Testis (tissue), 3 donors: ENCODE results near the gene NOX3. TPM values are rescaled to one million over a fixed set of nuclear protein-coding genes. Genes with fewer than 3 reads are reported as not detected.
"Not testable (repeated sequence)": the region's sequence is repeated elsewhere in the genome, so short reads cannot be mapped to it uniquely, and the experiment has no call there.

ENCODE experiments used
- DNase-seq: peaks from one replicate; pipeline ENCODE4 v3.0.0-alpha.2; 2019
- H3K27ac ChIP-seq, 2 donors: fragments of 200-600 bp; sonication (generic); one replicate each; pipeline ENCODE4 v1.5.1; 2019
- H3K27me3 ChIP-seq: fragments of 200-600 bp; sonication (generic); one replicate; pipeline ENCODE4 v1.5.1; 2019
- H3K36me3 ChIP-seq: fragments of 200-600 bp; sonication (generic); one replicate; pipeline ENCODE4 v1.5.1; 2017; ENCODE audit warnings: low read depth; ENCODE audit errors: missing control alignments
- H3K4me1 ChIP-seq: fragments of 200-600 bp; sonication (generic); one replicate; pipeline ENCODE4 v1.5.1; 2019
- H3K4me3 ChIP-seq, 2 donors: fragments of 200-600 bp; sonication (generic); one replicate each; pipeline ENCODE4 v1.5.1; 2017 to 2019
- H3K9me3 ChIP-seq: fragments of 200-600 bp; sonication (generic); one replicate; pipeline ENCODE4 v1.5.1; 2017
- POLR2A ChIP-seq: fragments of 450-650 bp; IDR thresholded peaks from one replicate; pipeline ENCODE4 v1.6.1; 2017; ENCODE audit warnings: antibody characterized with exemption, mild to moderate bottlenecking, moderate library complexity
- WGBS, 2 donors: methylation state at CpG; one replicate each; pipeline ENCODE4 v1.1.5; 2018; 5-methylcytosine and 5-hydroxymethylcytosine counted together
- intact Hi-C: fragments of 100-400 bp; cut with DNase I; formaldehyde crosslinking; loops from one replicate; pipeline ENCODE4 v1.15.1; 2023; ENCODE audit warnings: low total_unique reads
- polyA plus RNA-seq: library from polyadenylated mRNA; stranded (reverse); fragments of 350-450 nt; fragmentation: Illumina TruSeq; extraction: RNeasy Lipid Tissue Mini Kit (QIAGEN cat#74804); gene quantifications from one replicate; pipeline ENCODE4 v1.2.3, GENCODE V29; 2014; ENCODE audit warnings: low read depth, low replicate concordance; ENCODE audit not compliant: insufficient read depth
- total RNA-seq, 2 donors: library from RNA; depleted of rRNA; stranded (reverse); fragments of >200 nt; gene quantifications; one replicate each; pipeline ENCODE4 v1.2.3, GENCODE V29; 2016
- TF ChIP-seq, protein P1 (sequence below), 3 experiments: fragments of 450-650 bp in 2 of 3; fragments of 200-600 bp in 1 of 3; sonication (generic) in 1 of 3; IDR thresholded peaks; one replicate each; pipeline ENCODE4 v1.5.1; 2016 to 2019; ENCODE audit warnings: antibody characterized with exemption in 3 of 3, mild to moderate bottlenecking in 2 of 3, moderate library complexity in 1 of 3

Gene NOX3
- total and polyA plus RNA-seq, 3 donors from 2014 or later, result not detected

DNA sequence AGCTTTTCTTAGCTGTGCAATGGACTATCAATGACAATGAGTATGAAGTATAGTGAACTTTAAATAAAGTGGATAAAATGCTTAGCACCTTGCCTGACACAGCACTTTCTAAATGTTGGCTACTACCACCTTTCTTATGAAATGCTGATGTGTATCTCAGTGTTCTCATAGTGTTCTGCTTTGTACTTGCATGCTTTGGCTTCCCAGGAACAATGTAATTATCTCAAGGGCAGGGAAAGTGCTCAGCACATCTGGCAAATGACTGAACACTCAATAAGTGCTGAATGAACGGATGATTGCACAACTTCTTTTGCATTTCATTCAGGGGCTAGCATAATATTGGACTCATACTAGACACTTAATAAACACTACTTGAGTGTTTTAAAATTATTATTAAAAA lies 28.2 kb upstream of the NOX3 start:
- no peak for DNase-seq
- intact Hi-C loops, result no loop called here
- H3K4me3 ChIP-seq, result no peak overlapping the region
- 0 to 37% methylated on average over 1 of the region's 1 CpG for WGBS, 2 donors
- H3K4me1 ChIP-seq, result no peaks in the 10 kb centered on the region
- no peaks in the 10 kb centered on the region for H3K9me3 ChIP-seq
- TF ChIP-seq, protein P1, sequence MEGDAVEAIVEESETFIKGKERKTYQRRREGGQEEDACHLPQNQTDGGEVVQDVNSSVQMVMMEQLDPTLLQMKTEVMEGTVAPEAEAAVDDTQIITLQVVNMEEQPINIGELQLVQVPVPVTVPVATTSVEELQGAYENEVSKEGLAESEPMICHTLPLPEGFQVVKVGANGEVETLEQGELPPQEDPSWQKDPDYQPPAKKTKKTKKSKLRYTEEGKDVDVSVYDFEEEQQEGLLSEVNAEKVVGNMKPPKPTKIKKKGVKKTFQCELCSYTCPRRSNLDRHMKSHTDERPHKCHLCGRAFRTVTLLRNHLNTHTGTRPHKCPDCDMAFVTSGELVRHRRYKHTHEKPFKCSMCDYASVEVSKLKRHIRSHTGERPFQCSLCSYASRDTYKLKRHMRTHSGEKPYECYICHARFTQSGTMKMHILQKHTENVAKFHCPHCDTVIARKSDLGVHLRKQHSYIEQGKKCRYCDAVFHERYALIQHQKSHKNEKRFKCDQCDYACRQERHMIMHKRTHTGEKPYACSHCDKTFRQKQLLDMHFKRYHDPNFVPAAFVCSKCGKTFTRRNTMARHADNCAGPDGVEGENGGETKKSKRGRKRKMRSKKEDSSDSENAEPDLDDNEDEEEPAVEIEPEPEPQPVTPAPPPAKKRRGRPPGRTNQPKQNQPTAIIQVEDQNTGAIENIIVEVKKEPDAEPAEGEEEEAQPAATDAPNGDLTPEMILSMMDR (IDR thresholded peaks at IDR 0.05), result no peak
- no peak for TF ChIP-seq POLR2A
- H3K27ac ChIP-seq, result no peak overlapping the region
- no peaks in the 10 kb centered on the region for H3K27me3 ChIP-seq
- no peaks in the 10 kb centered on the region for H3K36me3 ChIP-seq

DNA sequence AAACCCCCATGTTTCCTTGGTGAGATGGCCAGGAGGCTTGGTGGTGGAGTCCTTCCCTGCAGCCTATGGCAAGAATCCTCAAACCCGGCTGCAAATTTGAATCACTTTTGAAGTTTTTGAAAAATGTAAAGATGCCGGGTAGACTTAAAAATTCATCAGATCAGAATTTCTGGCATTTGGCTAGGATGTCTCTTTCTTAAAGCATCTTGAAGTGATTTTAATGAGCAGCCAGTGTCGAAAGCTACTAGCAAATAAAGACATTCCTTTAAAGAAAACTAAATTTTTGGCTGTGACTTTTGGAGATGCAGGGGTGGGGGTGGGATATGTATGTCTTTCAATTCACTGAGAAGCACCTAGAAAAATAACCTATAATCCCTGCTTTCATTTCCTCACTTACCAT lies 25.6 kb upstream of the NOX3 start:
- intact Hi-C loops, result no loop called here
- no peaks in the 10 kb centered on the region for H3K9me3 ChIP-seq
- no peaks in the 10 kb centered on the region for H3K36me3 ChIP-seq
- no peaks in the 10 kb centered on the region for H3K4me1 ChIP-seq
- H3K27ac ChIP-seq, result no peak overlapping the region
- TF ChIP-seq, protein P1 (IDR thresholded peaks at IDR 0.05), result no peak
- no peak for DNase-seq
- H3K4me3 ChIP-seq, result no peak overlapping the region
- WGBS, 2 donors, result 91 to 93% methylated on average over 3 of the region's 3 CpGs
- no peaks in the 10 kb centered on the region for H3K27me3 ChIP-seq

DNA sequence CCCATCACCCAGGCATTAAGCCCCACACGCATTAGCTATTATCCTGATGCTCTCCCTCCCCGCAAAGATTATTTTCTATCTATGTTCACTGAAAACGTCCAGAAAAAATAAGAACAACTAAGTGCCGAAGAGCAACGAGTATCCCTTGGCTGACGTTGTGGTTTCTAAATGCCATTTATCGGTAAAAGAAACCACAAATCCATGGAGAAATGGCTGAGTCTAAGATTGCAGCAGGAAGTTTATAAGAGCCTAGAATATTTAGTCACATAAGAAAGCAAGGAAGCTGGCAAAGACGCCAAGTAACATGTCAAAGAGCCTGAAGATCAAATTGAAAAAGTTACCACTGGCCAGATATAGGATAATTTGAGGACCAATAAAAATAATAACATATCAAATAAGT lies 18.1 kb upstream of the NOX3 start:
- H3K27ac ChIP-seq, result no peak overlapping the region
- H3K4me3 ChIP-seq, result no peak overlapping the region
- no peak for DNase-seq
- H3K36me3 ChIP-seq, result no peaks in the 10 kb centered on the region
- H3K9me3 ChIP-seq, result no peaks in the 10 kb centered on the region
- TF ChIP-seq POLR2A, result no peak
- TF ChIP-seq, protein P1 (IDR thresholded peaks at IDR 0.05), result no peak
- no peaks in the 10 kb centered on the region for H3K27me3 ChIP-seq
- 85 to 89% methylated on average over 8 of the region's 8 CpGs for WGBS, 2 donors
- no peaks in the 10 kb centered on the region for H3K4me1 ChIP-seq
- intact Hi-C loops, result no loop called here

DNA sequence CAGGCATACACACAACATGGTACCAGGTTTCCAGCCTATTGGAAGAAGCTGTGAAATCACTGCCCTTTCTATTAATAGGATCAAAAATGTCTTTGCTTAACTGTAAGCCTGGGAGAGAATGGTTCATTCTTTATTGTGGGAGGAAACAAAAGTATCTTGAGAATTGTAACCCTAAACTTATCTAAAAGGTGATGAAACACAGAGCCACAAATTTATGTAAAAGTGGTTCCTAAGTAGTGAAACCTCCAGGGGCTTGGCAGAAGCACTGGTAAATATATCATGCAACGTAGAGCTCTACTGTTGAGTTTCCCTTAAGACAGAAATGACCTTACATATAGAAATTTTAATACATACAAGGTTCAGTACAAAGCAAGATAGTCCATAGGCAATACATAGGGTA lies 17.2 kb upstream of the NOX3 start:
- Histone ChIP-seq H3K9me3 (no peaks in the 10 kb centered on the region), H3K4me3 (no peak overlapping the region), H3K36me3 (no peaks in the 10 kb centered on the region), H3K27ac (no peak overlapping the region), H3K27me3 (no peaks in the 10 kb centered on the region), H3K4me1 (no peaks in the 10 kb centered on the region)
- no peak for DNase-seq
- intact Hi-C loops, result no loop called here
- WGBS, 2 donors, result 63 to 77% methylated on average over 1 of the region's 1 CpG
- TF ChIP-seq POLR2A, result no peak
- TF ChIP-seq, protein P1 (IDR thresholded peaks at IDR 0.05), result no peak

DNA sequence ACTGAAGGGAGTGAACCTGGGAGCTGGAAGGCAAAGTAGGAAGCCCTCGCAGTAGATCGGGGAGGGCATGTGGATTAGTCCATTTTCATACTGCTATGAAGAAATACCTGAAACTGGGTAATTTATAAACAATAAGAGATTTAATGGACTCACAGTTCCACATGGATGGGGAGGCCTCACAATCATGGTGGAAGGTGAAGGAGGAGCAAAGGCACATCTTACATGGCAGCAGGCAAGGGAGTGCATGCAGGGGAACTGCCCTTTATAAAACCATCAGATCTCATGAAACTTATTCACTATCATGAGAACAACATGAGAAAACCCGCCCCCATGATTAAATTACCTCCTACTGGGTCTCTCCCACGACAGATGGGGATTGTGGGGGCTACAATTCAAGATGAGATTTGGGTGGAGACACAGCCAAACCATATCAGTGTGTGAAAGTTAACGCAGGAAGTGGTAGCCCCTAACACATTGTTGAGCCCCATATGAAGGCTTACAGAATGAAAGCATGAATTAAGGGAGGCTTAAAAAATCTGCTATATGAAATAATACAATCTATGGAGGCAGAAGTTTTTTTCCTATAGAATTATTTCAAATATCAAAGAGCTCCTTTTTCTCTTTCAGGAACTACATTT lies 15.5 kb upstream of the NOX3 start:
- H3K36me3 ChIP-seq, H3K4me1 ChIP-seq, H3K4me3 ChIP-seq, H3K9me3 ChIP-seq, intact Hi-C loops, DNase-seq, H3K27ac ChIP-seq, H3K27me3 ChIP-seq: not testable (repeated sequence)
- 86 to 93% methylated on average over 5 of the region's 5 CpGs for WGBS, 2 donors

DNA sequence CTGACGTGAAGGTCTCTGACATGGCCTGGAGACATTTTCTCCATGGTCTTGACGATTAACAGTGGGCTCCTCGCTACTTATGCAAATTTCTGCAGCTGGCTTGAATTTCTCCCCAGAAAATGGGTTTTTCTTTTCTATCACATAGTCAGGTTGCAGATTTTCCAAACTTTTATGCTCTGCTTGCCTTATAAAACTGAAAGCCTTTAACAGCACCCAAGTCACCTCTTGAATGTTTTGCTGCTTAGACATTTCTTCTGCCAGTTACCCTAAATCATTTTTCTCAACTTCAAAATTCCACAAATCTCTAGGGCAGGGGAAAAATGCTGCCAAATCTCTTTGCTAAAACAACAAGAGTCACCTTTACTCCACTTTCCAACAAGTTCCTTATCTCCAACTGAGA lies 12.9 kb upstream of the NOX3 start:
- H3K4me3 ChIP-seq, DNase-seq, H3K9me3 ChIP-seq, H3K36me3 ChIP-seq, H3K4me1 ChIP-seq, H3K27me3 ChIP-seq, H3K27ac ChIP-seq, intact Hi-C loops: not testable (repeated sequence)
- 85 to 86% methylated on average over 3 of the region's 3 CpGs for WGBS, 2 donors
